GM19455 (cell line): Measurements from ENCODE around the gene RXRB.

ENCODE experiments used
- ATAC-seq: cut with Tn5 transposase; IDR thresholded peaks from one replicate; pipeline ENCODE4 v1.9.1; 2021; ENCODE audit not compliant: unreplicated experiment

Gene RXRB

DNA sequence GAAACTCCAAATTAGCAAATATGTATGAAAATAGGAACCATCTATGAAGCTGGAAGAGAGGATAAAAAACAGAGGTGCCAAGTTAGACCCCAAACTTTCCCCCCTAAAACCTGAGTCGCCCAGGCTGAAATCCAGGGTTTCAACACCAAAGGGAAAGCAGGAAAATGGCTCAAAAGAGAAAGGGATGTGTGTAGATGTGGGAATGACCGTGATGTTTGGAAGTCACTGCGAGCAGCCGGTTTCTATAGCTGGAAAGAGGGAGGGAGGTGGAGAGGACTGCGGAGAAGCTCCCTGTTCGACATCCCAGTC lies 12.3 kb upstream of the RXRB start:
- ATAC-seq: no peak

DNA sequence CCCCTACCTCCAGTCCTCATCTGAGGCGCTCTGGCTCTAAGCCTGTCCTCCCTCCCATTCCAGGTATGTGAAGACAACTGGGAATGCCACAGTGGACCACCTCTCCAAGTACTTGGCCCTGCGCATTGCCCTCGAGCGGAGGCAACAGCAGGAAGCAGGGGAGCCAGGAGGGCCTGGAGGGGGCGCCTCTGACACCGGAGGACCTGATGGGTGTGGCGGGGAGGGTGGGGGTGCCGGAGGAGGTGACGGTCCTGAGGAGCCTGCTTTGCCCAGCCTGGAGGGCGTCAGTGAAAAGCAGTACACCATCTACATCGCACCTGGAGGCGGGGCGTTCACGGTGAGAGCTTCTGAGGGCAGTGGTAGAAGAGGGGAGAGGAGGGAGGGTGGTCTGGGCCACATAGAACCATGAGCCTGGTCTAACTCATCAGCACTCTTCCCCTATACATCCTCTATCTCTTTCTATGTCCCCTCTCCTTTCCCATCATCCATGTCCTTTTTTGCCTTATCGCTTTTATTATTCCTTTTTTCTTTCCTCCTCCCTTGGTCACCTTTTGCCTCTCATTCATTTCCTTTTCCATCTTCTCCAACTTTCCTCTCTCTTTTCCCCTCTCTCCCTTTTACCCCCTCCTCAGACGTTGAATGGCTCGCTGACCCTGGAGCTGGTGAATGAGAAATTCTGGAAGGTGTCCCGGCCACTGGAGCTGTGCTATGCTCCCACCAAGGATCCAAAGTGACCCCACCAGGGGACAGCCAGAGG lies 11.4 kb upstream of the RXRB start:
- no peak for ATAC-seq

DNA sequence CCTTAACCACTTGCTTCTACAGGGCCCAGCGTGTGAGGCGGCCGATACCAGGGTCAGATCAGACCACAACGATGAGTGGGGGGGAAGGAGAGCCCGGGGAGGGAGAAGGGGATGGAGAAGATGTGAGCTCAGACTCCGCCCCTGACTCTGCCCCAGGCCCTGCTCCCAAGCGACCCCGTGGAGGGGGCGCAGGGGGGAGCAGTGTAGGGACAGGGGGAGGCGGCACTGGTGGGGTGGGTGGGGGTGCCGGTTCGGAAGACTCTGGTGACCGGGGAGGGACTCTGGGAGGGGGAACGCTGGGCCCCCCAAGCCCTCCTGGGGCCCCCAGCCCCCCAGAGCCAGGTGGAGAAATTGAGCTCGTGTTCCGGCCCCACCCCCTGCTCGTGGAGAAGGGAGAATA lies 10.7 kb upstream of the RXRB start:
- ATAC-seq: no peak

DNA sequence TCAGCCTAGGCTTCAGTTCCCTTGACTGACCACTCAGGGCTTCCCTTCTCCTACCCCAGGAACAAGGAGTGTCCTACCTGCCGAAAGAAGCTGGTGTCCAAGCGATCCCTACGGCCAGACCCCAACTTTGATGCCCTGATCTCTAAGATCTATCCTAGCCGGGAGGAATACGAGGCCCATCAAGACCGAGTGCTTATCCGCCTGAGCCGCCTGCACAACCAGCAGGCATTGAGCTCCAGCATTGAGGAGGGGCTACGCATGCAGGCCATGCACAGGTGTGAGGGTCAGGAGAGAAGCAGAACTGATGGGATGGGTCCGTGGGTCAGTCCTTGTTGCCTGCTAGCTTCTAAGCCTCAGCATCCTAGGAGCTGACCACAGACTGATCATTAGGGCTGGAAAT lies 9.4 kb upstream of the RXRB start:
- ATAC-seq: no peak

DNA sequence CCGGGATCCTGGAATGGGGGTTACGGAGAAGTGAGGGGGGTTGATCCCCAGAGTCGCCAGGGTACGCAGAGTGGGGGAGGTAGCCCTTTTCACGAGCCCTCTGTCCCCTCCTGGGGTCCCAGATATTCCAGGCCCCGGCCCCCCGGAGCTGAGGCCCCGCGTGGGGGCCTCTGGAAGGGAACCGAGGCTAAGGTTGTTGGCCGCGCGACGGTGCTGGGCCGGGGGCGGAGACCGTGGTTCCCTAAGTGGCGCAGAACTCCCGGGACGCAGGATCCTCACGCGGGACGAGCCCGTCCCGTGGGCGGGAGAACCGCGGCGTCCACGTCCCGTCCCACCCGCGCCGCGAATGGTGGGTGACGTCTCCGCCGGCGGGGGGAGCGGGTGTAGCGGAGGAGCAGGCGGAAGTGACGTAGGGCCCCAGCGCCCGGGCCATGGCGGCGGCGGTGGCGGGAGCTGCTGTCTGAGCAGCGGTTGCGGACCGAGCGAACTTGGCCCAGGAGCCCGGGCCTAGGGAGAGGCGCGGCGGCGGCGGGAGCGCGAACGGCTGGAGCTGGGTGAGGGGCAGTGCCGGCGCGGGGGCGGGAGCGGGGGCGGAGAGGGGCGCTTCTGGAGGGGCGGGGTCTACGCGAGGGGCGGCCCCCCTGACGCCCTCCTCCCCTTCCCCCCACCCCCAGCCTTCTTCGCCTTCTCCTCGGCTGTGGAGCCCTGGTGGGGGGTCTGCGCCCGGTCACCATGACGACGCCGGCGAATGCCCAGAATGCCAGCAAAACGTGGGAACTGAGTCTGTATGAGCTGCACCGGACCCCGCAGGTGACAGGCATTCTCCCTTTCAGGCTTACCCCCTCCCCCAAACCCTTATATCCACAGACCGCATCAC lies 7.9 kb upstream of the RXRB start, which contains the start of gene RING1:
TSS of gene RING1 (plus strand) at position 410 of the 877 bp plus-strand sequence. CDS start at position 733, 323 bp downstream.
- no peak for ATAC-seq

DNA sequence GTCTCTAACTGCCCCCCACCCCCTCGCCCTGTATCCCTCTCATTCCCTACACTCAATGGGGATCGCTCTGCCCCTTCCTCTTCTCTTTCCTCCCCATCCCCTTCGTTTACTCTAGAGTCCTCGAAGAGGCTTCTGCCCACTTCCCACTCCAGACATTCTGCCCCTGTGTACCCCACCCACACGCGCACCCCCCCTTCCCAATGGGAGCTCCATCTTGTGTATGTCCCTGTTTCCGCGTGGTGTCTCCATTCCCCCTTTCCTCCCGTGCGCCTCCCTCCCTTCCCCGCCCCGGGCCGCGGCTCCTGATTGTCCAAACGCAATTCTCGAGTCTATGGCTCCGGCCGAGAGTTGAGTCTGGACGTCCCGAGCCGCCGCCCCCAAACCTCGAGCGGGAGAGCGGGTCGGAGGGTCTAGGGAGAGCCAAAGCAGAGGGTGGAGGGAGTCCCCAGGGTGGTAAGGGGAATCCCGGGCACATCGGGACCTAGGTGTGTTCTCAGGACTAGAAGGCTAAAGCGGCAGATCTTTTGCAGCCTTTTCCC lies 7.2 kb upstream of the RXRB start:
- ATAC-seq: no peak

DNA sequence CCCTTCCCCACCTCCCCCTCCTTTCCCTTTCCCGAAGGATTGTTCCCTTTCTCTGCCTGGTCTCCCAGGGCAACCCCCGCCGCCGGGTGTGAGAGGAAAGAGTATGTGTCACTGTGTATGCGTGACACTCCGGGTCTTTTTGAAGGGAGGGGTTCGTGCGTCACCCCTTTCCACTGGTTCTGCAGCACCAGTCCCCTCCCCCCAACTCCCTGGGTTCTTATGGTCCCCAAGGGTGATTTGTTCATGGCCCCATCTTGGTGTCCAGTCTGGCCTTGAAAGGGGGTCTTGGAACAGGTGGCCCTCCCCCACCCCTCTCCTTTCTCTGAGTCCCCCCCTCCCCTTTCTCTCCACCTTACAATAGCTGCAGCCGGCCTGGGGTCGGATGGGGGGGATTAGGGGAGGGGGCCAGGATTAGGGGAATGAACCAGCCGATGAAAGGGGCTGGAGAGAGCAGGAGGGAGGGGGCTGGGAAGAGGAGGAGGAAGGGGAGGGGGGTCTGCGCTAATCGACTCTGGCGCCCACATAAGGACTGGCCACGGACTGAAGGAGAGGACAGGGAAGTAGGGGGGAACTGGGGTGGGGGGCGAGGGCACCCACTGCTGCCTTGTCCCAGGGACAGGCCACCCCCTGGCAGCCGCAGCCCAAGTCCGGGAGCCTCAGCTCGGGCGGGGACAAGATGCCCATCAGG lies 6.5 kb upstream of the RXRB start:
- no peak for ATAC-seq

DNA sequence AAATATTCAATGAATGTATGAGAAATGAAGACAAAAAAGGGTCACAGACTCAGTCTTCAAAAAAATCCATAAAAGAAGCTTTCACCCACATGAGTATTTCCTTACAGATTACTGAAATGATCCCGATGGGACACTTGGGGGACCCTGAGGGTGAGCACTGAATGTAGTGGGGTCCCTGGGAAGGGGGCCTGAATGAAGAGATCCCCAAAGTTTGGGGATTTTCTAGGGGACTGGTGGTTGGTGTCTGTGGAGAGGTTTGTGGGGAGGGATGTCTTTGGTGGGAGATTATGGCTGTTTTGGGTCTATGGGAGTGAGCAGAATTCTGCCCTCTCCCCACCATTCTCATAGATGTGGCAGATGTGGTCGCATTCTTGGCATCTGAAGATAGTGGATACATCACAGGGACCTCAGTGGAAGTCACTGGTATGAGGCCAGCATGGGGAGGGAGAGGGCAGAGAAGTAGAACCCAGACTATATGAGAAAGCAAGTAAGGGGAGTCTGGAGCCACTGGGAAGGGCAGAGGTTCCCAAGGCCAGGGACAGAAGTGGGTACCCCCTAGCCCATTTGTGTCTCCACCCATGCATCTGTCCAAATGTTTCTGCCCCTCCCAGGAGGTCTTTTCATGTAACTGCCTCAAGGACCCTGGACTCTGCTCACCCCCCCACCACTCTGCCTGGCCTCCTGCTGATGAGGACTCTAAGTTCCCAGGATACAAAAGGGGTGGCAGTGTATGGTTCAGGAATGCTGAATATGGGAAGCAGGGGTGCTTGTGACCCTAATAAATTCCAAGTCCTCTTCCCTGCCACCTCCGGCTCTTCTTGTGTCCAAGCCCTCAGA lies 5.8 kb upstream of the RXRB start:
- ATAC-seq: no peak

DNA sequence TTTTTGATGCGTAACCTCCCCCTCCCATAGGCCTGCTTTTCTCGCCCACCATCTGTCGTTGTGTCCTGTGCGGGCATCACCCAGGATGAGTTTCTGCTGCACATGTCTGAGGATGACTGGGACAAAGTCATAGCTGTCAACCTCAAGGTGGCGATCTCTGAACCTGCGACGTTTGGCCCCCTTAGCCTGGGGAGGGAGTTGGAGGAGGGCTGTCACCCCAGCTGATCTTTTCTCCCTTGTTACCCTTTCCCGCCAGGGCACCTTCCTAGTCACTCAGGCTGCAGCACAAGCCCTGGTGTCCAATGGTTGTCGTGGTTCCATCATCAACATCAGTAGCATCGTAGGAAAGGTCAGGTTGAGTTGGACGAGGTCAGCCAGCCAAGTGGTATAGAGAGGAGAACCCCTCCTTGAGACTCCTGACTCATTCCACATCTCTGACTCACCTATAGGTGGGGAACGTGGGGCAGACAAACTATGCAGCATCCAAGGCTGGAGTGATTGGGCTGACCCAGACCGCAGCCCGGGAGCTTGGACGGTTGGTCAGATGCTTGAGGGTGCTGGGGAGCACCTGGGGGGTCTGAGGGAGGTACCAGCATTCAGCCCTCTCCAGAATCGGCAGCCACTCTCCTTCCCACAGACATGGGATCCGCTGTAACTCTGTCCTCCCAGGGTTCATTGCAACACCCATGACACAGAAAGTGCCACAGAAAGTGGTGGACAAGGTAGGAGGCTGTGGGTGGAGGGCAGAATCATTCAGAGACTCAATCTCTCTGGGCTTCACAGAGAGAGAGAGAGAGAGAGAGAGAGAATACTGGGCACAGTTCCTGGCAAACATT lies 4.9 kb upstream of the RXRB start:
- no peak for ATAC-seq

DNA sequence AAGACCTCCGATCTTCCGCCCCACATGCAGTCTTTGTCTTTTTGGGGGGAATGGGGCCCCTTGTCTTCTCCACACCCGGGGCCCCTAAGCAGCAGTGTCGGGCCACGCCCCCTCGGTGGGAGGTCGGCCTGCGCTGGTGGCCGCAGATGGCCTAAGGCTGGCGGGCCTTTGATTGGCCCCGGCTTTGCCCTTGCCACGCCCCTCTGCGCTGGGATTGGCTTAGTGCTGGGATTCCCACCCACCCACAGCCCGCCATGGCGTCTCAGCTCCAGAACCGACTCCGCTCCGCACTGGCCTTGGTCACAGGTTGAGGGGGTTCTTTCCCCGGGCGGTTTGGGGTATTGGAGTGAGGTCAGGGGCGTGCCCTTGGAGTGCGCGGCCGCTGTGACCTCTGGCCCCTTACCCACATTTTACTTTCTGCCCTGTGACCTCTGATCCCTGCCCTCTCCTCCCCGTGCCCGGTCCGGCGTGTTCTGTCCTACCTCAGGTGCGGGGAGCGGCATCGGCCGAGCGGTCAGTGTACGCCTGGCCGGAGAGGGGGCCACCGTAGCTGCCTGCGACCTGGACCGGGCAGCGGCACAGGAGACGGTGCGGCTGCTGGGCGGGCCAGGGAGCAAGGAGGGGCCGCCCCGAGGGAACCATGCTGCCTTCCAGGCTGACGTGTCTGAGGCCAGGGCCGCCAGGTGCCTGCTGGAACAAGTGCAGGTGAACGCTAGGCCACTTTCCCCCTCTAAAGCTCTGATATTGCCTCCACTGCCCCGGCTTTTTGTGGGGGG lies 4.1 kb upstream of the RXRB start, which contains the start of gene HSD17B8:
TSS of gene HSD17B8 (plus strand) at position 241 of the 776 bp plus-strand sequence. CDS start at position 255, 14 bp downstream.
- ATAC-seq: peak; percentile 46

DNA sequence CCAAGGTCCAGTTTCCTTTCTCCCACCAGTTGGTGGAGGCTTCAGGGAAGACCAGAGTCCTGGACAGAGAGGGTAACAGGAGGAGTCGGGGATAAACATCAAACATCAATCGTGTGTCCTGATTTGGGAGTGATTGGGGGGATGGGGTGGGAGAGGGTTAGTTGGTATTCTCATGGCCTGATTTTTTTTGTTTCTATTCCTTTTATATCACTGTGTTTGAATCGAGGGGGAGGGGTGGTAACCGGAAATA lies 3.6 kb upstream of the RXRB start:
- ATAC-seq: no peak

DNA sequence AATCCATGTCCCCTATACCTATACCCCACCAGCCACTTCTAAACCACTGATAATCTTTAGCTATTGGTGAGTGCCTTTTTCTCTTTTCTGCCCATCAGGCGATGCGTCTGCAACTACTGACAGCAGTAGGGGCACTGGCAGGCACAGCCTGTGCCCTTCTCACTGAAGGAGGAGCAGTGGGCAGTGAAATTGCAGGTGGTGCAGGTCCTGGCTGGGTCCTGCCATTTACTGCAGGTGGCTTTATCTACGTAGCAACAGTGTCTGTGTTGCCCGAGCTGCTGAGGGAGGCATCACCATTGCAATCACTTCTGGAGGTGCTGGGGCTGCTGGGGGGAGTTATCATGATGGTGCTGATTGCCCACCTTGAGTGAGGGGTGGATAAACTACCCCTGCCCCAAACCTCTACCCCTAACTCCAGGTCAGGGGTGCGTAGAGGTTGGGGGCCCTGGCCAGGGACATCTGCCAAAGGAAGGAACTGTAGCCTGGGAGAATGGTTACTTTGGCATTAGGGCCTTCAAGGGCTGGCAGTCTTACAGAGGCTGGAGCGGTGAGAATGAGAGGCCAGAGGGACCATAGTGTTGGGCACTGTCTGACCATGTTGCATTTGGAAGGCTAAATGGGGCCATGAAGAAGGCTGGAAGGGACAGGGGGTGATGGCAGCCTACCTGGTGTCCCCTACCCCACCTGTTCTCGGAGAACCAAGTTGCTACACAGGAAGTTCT lies 3.1 kb upstream of the RXRB start:
- no peak for ATAC-seq

DNA sequence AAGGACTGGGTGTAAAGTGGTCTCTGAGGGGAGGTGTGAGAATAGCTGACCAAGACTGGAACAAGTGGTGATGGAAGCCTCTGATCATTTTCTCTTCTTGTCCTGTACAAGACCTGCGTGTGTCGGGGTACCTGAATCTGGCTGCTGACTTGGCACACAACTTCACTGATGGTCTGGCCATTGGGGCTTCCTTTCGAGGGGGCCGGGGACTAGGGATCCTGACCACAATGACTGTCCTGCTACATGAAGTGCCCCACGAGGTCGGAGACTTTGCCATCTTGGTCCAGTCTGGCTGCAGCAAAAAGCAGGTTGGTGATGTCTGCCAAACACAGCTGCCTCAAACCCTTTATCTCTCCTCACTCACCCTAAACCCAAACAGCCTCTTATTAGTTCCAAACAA lies 2.3 kb upstream of the RXRB start:
- no peak for ATAC-seq

DNA sequence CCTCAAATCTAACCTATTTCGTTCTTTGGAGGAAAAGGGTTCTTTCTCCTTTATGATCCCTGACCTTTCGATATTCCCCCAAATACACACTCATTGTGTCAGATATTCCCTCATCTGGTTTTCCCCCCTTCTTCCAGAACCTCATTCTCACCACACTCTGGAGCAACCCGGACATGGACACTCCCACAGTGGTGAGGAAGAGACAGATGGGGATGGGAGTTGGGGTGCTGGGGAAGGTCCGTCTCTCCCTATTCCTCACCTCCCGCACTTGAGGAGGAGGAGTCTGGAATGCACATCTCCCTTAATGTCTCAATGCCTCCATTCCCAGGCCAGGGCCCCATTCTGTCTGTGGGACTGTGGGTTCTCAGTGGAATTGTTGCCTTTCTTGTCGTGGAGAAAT lies 1.5 kb upstream of the RXRB start:
- no peak for ATAC-seq

DNA sequence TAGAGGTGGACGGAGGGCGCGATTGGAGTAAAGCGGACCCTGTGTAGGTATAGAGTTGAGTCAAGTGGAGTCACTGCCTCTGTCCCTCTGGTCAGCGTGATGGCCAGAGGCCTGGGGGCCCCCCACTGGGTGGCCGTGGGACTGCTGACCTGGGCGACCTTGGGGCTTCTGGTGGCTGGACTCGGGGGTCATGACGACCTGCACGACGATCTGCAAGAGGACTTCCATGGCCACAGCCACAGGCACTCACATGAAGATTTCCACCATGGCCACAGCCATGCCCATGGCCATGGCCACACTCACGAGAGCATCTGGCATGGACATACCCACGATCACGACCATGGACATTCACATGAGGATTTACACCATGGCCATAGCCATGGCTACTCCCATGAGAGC lies 681 bp upstream of the RXRB start:
- ATAC-seq: no peak

DNA sequence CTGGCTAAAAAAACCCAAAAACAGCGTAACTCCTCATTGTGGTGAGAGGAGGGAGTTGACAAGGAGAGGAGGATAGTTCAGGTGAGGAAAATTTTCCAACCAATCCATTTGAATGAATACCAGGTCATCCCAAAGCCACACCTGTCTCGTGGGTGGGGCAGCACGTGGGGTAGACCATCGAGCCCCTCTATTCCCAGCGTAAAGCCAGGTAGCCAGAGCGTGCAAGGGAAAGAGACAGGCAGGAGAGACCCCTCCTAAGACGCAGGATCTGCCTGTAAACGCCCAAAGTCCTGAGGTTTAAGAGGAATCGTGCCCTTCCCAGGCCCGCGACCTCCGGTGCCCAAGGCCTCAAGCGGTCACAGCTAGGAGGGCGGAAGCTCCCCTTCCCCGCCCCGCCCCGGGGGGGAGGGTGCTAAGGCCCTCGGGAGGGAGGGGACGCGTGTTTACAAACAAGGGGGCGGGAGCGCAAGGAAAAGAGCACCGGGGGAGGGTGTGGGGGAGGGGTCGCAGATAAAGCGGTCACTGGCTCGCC lies 712 bp downstream of the RXRB start:
- ATAC-seq: peak; percentile 21

DNA sequence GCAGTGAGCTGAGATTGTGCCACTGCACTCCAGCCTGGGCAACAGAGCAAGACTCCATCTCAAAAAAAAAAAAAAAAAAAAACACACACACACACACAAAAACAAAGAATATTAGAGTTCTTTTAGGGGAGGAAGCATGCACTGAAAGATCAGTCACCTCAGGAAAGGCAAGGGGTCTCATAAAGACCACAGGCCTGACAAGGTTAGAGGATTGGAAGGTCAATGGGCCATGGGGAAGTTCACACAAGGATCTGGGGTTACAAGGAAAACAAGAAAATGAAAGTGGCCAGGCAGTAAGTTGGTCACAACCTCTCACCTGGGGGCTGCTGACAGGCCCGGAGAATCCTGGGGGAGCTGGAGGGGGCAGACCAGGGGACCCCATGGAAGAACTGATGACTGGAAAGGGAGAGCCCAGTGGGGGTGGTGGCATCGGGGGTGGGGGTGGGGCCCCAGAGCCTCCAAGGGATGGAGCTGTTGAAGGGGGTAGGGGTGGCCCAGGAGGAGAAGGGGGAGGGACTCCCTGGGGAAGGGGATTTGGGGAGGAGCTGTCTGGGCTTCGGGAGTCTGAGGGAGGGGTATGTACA lies 1.5 kb downstream of the RXRB start:
- no peak for ATAC-seq
